ENCODE measurements around the gene STAC. TPM values are rescaled to one million over a fixed set of nuclear protein-coding genes. Genes with fewer than 3 reads are reported as not detected.
"Not testable (repeated sequence)": the region's sequence is repeated elsewhere in the genome, so short reads cannot be mapped to it uniquely, and the experiment has no call there.

Gene STAC
- total RNA-seq, 1 donor from 2014 or later, result 51.4 TPM

- no peaks in the 10 kb centered on the region for H3K27me3 ChIP-seq (ENCODE audit: low read depth)
- no peaks in the 10 kb centered on the region for H3K4me1 ChIP-seq
- TF ChIP-seq, protein P1, sequence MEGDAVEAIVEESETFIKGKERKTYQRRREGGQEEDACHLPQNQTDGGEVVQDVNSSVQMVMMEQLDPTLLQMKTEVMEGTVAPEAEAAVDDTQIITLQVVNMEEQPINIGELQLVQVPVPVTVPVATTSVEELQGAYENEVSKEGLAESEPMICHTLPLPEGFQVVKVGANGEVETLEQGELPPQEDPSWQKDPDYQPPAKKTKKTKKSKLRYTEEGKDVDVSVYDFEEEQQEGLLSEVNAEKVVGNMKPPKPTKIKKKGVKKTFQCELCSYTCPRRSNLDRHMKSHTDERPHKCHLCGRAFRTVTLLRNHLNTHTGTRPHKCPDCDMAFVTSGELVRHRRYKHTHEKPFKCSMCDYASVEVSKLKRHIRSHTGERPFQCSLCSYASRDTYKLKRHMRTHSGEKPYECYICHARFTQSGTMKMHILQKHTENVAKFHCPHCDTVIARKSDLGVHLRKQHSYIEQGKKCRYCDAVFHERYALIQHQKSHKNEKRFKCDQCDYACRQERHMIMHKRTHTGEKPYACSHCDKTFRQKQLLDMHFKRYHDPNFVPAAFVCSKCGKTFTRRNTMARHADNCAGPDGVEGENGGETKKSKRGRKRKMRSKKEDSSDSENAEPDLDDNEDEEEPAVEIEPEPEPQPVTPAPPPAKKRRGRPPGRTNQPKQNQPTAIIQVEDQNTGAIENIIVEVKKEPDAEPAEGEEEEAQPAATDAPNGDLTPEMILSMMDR (IDR thresholded peaks at IDR 0.05), result no peak
- H3K4me3 ChIP-seq, result no peak overlapping the region
- H3K9me3 ChIP-seq, result no peaks in the 10 kb centered on the region
- H3K36me3 ChIP-seq, result no peaks in the 10 kb centered on the region
- DNase-seq (no peak), ATAC-seq (no peak)
- H3K27ac ChIP-seq, result no peak overlapping the region
- intact Hi-C loops (cut with DNase I), result no loop called here
These were observed 181.3 kb downstream of the STAC start for GRCh38 chr3:36561601-36562000.

- Histone ChIP-seq H3K4me1 (no peaks in the 10 kb centered on the region), H3K36me3 (no peaks in the 10 kb centered on the region), H3K9me3 (no peaks in the 10 kb centered on the region), H3K4me3 (no peak overlapping the region), H3K27me3 (ENCODE audit: low read depth) (no peaks in the 10 kb centered on the region), H3K27ac (no peak overlapping the region)
- TF ChIP-seq, protein P1 (IDR thresholded peaks at IDR 0.05), result no peak
- intact Hi-C loops (cut with DNase I), result no loop called here
- no peak for ATAC-seq
- no peak for DNase-seq
These were observed 182.6 kb downstream of the STAC start for GRCh38 chr3:36562945-36563344.

DNA sequence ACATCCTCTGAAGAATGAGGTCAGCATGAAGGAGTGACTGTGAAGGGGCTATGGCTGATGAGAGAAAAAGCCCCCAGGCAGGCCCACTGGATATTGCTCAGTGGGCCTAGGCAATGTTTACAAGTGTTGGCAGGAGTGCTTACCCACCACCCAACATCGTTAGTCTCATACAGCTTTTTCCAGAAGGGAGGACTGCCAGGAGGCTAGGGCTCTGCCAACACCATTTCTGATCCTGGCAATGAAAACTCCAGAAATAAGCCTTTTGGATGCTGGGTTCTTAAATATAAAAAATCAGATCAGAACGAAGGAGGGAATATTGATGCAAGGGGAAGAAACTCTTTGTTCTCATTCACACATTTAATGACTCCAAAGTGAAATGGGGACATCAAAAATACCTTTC, 194.9 kb downstream of the STAC start:
- Histone ChIP-seq H3K9me3 (peaks cover 18% of the 10 kb centered on the region), H3K36me3 (no peaks in the 10 kb centered on the region), H3K27ac (no peak overlapping the region), H3K4me3 (no peak overlapping the region), H3K4me1 (no peaks in the 10 kb centered on the region), H3K27me3 (ENCODE audit: low read depth) (no peaks in the 10 kb centered on the region)
- ATAC-seq (no peak), DNase-seq (no peak)
- intact Hi-C loops (cut with DNase I), result no loop called here
- TF ChIP-seq, protein P1 (IDR thresholded peaks at IDR 0.05), result no peak

DNA sequence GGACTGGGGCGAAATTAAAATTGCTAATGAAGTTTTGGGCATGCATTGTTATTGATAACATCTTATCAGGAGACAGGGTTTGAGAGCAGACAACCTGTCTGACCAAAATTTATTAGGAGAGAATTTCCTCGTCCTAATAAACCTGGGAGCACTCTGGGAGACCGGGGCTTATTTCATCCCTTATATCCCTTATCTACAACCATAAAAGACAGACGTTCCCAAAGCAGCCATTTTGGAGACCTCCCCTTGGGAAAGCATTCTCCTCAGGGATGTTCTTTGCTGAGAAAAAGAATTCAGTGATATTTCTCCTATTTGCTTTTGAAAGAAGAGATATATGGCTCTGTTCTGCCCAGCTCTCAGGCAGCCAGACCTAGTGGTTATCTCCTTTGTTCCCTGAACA, 198.1 kb downstream of the STAC start:
- ATAC-seq; DNase-seq; H3K4me1 ChIP-seq; H3K27ac ChIP-seq; intact Hi-C loops (cut with DNase I); H3K27me3 ChIP-seq (ENCODE audit: low read depth); H3K36me3 ChIP-seq; H3K4me3 ChIP-seq: not testable (repeated sequence)
- H3K9me3 ChIP-seq, result peaks cover 18% of the 10 kb centered on the region

DNA sequence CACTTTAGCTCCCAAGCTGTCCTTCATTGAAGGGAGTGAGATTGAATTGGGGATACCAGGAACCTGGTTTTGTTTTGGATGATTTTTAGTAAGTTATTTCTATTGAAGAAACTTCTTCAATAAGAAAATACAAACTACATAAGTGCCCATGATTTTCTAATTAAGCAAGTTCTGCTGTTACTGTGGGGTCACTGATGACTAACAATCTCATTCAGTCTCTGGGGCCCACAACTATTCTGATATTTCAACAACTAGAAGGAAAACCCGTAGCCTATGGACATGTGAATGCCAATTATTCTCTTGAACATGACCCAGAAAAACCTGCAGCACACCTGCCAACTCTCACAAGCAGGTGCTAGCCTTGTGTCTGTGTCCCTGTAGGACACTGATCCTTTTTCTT, 199.4 kb downstream of the STAC start:
- ATAC-seq, result no peak

DNA sequence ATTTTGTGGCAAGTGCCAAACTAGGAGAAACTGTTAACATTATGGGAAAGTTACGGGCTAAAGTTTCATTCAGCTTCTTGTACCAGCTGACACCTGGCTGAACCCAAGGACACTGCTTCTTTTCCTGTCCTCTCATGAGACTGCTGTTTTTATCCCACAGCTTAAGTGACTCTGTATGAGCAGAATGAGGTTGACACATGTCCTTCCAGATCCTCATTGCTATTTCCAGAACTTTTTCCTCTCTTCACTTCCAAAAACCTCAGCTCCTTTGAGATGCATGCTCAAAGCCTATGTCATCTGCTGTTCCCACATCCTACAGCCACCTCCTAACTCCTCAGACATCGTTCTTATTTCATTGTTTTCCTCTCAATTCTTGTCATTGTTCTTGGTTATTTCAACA, 200.4 kb downstream of the STAC start:
- no peak for ATAC-seq
- Histone ChIP-seq H3K4me3 (no peak overlapping the region), H3K36me3 (no peaks in the 10 kb centered on the region), H3K4me1 (no peaks in the 10 kb centered on the region), H3K9me3 (peaks cover 18% of the 10 kb centered on the region), H3K27ac (no peak overlapping the region), H3K27me3 (ENCODE audit: low read depth) (no peaks in the 10 kb centered on the region)
- intact Hi-C loops (cut with DNase I), result no loop called here
- DNase-seq, result no peak
- TF ChIP-seq, protein P1 (IDR thresholded peaks at IDR 0.05), result no peak

More for the DNA sequence above, 199.4 kb downstream of the STAC start:
- no peaks in the 10 kb centered on the region for H3K36me3 ChIP-seq
- no peaks in the 10 kb centered on the region for H3K4me1 ChIP-seq
- no peaks in the 10 kb centered on the region for H3K27me3 ChIP-seq (ENCODE audit: low read depth)
- peaks cover 18% of the 10 kb centered on the region for H3K9me3 ChIP-seq
- DNase-seq, result no peak
- no peak overlapping the region for H3K27ac ChIP-seq
- intact Hi-C loops (cut with DNase I), result no loop called here
- TF ChIP-seq, protein P1 (IDR thresholded peaks at IDR 0.05), result no peak
- no peak overlapping the region for H3K4me3 ChIP-seq

Data from lower lobe of right lung (tissue), 2 donors.